Body of pancreas (tissue), 4 donors: ENCODE results near the gene RARB. TPM values are rescaled to one million over a fixed set of nuclear protein-coding genes. Genes with fewer than 3 reads are reported as not detected.
A peak's percentile ranks its signal among the peaks of the same experiment; 100 is the strongest.

Experiments
- ATAC-seq: fragments of 150-250 bp; one replicate; pipeline ENCODE4 v1.9.1; 2016
- DNase-seq, 4 donors: peaks; one replicate each; pipeline ENCODE4 v3.0.0-alpha.2; 2019
- H3K27ac ChIP-seq, 4 donors: fragments of 200-600 bp; sonication (generic); 1 replicate in 3 of 4; 2 replicates in 1 of 4; pipeline versions ENCODE4 v1.5.1 to v1.6.1; 2016 to 2019; ENCODE audit warnings: mild to moderate bottlenecking in 1 of 4, mixed read lengths in 1 of 4, moderate library complexity in 1 of 4
- H3K27me3 ChIP-seq, 2 donors: fragments of 200-600 bp; sonication (generic); one replicate each; pipeline ENCODE4 v1.6.0; 2016; ENCODE audit warnings: mild to moderate bottlenecking in 1 of 2
- H3K36me3 ChIP-seq, 2 donors: fragments of 200-600 bp; sonication (generic); replicated peaks in 1 of 2; 2 replicates each; pipeline ENCODE4 v1.5.1; 2016; ENCODE audit warnings: low read depth in 2 of 2; ENCODE audit not compliant: insufficient read depth in 1 of 2
- H3K4me1 ChIP-seq: fragments of 200-600 bp; sonication (generic); one replicate; pipeline ENCODE4 v1.6.0; 2016
- H3K4me3 ChIP-seq, 2 donors: fragments of 200-600 bp; sonication (generic); 1 replicate in 1 of 2; 2 replicates in 1 of 2; pipeline ENCODE4 v1.5.1; 2016 to 2019
- H3K9me3 ChIP-seq, 3 donors: fragments of 200-600 bp; sonication (generic); 1 replicate in 2 of 3; 2 replicates in 1 of 3; pipeline ENCODE4 v1.5.1; 2016
- POLR2A ChIP-seq, 3 donors: fragments of 450-650 bp; IDR thresholded peaks; one replicate each; pipeline ENCODE4 v1.6.1; 2016; ENCODE audit warnings: antibody characterized with exemption in 3 of 3, mild to moderate bottlenecking in 2 of 3
- WGBS, 2 donors: methylation state at CpG; one replicate each; pipeline ENCODE4 v1.1.5; 2017; 5-methylcytosine and 5-hydroxymethylcytosine counted together
- intact Hi-C: fragments of 100-400 bp; cut with DNase I; formaldehyde crosslinking; loops from one replicate; pipeline ENCODE4 v1.15.1; 2023
- total RNA-seq, 2 donors: library from RNA; depleted of rRNA; stranded (reverse); fragments of >200 nt; gene quantifications; one replicate each; pipeline ENCODE4 v1.1.0, GENCODE V29; 2016
- TF ChIP-seq, protein P1 (sequence below), 7 experiments: fragments of 450-650 bp in 4 of 7; fragments of 200-600 bp in 3 of 7; sonication (generic) in 3 of 7; IDR thresholded peaks; one replicate each; pipeline ENCODE4 v1.5.1; 2016 to 2019; ENCODE audit warnings: antibody characterized with exemption in 7 of 7

Gene RARB
- total RNA-seq, 2 donors from 2014 or later, result 1.8 to 3.0 TPM

DNA sequence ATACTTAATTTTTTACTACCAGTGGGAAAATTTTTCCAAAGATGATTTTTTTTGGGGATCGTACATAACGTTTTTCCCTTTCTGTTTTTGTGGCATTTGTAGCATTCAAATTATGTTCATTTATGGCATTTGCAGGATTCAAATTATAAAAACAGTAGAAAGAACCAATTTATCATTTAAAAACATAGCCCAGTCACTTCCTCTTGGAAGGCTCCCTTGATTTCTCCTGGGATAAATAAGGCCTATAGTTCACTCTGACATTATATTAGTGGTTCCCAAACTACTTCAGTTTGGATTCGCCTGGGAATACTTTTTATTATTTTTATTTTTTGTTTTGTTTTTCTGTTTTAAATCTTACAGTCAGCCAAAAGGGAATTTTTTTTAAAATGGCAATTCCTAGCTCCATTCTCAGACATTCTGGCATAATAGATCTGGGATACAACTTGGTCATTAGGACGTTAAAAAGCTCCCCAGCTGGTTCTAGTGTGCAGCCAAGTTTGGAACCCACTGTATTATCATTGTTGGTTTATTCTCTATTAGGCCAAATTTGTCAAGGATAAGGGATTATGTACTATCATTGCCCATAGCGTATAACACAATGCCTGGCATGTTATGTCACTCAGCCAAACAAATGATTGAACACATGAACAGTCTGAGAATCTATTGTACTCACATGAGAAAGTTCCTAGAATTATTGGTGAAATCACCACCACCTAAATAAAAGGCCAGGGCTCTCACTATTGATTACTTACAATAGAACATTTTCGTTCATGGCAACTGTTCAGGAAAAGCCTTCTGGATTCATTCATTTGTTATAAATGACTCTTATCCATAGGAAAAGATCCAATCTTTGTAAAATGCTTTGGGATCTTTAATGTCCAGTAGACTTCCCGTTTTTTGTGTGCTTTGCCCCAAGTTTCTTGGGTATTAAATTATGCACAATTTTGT is 28.9 kb downstream of the RARB start:
- H3K36me3 ChIP-seq, result no peaks in the 10 kb centered on the region
- H3K27me3 ChIP-seq, result no peaks in the 10 kb centered on the region
- H3K4me1 ChIP-seq, result peaks cover 38% of the 10 kb centered on the region
- ATAC-seq (no peak), DNase-seq (no peak)
- H3K27ac ChIP-seq, result peak overlapping the region in 1 of 4 donors; percentile 67
- H3K9me3 ChIP-seq, result no peaks in the 10 kb centered on the region
- intact Hi-C loops, result no loop called here
- TF ChIP-seq, protein P1, sequence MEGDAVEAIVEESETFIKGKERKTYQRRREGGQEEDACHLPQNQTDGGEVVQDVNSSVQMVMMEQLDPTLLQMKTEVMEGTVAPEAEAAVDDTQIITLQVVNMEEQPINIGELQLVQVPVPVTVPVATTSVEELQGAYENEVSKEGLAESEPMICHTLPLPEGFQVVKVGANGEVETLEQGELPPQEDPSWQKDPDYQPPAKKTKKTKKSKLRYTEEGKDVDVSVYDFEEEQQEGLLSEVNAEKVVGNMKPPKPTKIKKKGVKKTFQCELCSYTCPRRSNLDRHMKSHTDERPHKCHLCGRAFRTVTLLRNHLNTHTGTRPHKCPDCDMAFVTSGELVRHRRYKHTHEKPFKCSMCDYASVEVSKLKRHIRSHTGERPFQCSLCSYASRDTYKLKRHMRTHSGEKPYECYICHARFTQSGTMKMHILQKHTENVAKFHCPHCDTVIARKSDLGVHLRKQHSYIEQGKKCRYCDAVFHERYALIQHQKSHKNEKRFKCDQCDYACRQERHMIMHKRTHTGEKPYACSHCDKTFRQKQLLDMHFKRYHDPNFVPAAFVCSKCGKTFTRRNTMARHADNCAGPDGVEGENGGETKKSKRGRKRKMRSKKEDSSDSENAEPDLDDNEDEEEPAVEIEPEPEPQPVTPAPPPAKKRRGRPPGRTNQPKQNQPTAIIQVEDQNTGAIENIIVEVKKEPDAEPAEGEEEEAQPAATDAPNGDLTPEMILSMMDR (IDR thresholded peaks at IDR 0.05), result no peak
- no peak for TF ChIP-seq POLR2A (IDR thresholded peaks at IDR 0.05)
- H3K4me3 ChIP-seq, result no peak overlapping the region
- WGBS, 2 donors, result 57 to 58% methylated on average over 7 of the region's 7 CpGs

DNA sequence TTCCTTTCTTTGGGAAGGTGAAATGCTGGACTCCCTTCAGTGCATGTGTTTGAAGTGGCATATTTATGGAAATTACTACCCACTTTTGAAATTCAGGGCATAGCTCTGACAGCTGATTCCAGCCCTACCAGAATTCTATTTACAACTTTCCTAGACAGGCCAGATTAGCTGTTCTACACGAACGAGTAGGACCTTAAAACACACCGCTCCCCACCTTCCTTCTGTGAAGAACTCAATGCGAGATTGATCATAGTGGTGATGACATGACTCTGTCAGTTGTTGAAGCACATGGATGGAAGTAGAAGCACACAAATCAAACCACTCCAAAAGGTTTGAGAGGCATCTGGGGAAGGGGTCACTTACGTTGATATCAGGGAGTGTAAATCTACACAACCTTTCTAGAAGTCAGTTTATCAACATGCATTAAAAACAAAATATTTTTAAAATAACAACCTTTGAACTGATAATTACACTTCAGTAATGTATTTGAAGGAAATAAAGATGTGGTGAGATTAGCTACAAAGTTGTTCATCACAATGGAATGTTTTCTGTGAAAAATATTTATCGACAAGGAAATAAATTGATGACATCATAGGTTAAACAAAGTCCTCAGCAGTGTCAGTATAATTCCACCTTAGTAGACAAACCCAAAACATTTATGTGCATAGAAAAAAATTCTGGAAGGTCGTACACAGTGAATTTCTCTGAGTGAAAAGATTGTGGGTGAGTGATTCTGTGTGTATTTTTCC is 29.8 kb downstream of the RARB start:
- ATAC-seq (peak; percentile 65), DNase-seq (no peak)
- H3K4me1 ChIP-seq, result peaks cover 38% of the 10 kb centered on the region
- WGBS, 2 donors, result 51 to 58% methylated on average over 7 of the region's 7 CpGs
- intact Hi-C loops, result no loop called here
- no peaks in the 10 kb centered on the region for H3K27me3 ChIP-seq
- no peak overlapping the region for H3K4me3 ChIP-seq
- H3K27ac ChIP-seq, result peak overlapping the region in 2 of 4 donors; percentile 52 to 67
- no peaks in the 10 kb centered on the region for H3K36me3 ChIP-seq
- H3K9me3 ChIP-seq, result no peaks in the 10 kb centered on the region
- TF ChIP-seq, protein P1 (IDR thresholded peaks at IDR 0.05), result no peak
- no peak for TF ChIP-seq POLR2A (IDR thresholded peaks at IDR 0.05)

DNA sequence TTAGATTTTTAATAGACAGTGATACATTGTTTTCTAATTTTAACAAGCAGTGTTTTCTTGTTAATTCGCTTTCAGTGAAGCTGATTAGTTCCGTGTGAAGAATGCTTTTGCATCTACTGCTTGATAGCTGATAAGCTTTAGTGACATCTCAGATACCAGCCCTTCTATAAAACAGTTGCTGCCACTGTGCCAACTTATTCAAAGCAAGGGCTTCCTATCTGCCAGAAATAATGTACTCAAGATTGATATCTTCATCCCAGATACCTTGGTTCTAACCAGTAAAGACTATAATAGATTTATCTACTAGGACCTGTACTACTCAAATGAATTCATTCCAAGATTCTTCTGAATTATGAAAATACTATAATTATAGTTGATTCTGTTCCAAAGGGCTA is 30.4 kb downstream of the RARB start:
- no peaks in the 10 kb centered on the region for H3K36me3 ChIP-seq
- peak overlapping the region in 3 of 4 donors; percentile 7 to 67 (median 50) for H3K27ac ChIP-seq
- H3K4me3 ChIP-seq, result no peak overlapping the region
- no peaks in the 10 kb centered on the region for H3K27me3 ChIP-seq
- WGBS, 2 donors, result 27 to 30% methylated on average over 2 of the region's 2 CpGs
- ATAC-seq (no peak), DNase-seq (no peak)
- TF ChIP-seq, protein P1 (IDR thresholded peaks at IDR 0.05), result no peak
- TF ChIP-seq POLR2A (IDR thresholded peaks at IDR 0.05), result no peak
- H3K9me3 ChIP-seq, result no peaks in the 10 kb centered on the region
- H3K4me1 ChIP-seq, result peaks cover 38% of the 10 kb centered on the region
- intact Hi-C loops, result no loop called here

DNA sequence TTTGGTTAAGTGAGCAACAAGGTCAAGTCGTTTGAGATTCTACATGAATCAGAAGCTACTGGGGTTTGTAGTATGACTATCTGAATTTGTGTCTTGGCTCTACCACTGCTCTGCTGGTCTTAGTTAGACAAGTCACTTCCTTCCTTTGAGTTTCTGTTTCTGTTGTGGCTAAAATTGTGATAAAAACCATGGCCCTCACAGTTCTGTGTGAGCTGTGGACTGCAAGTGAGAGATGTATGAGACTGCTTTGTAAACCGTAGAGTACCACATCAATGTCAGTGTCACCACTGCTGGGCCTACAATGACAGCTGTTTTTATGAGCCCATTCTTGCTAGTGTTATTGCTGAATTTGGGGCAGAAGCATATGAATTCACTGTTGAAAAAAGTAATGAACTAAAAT is 32.7 kb downstream of the RARB start:
- 60 to 61% methylated on average over 2 of the region's 2 CpGs for WGBS, 2 donors
- DNase-seq (no peak), ATAC-seq (no peak)
- no peaks in the 10 kb centered on the region for H3K9me3 ChIP-seq
- no peak overlapping the region for H3K4me3 ChIP-seq
- no peaks in the 10 kb centered on the region for H3K27me3 ChIP-seq
- TF ChIP-seq POLR2A (IDR thresholded peaks at IDR 0.05), result no peak
- TF ChIP-seq, protein P1 (IDR thresholded peaks at IDR 0.05), result no peak
- peaks cover 23% of the 10 kb centered on the region for H3K4me1 ChIP-seq
- H3K36me3 ChIP-seq, result no peaks in the 10 kb centered on the region
- intact Hi-C loops, result no loop called here
- H3K27ac ChIP-seq, result no peak overlapping the region
